Hepatocyte (in vitro differentiated cells): ENCODE results near the gene PER2. TPM values are rescaled to one million over a fixed set of nuclear protein-coding genes. Genes with fewer than 3 reads are reported as not detected.

Experiments used
- DNase-seq: peaks from one replicate; pipeline ENCODE4 v3.0.0-alpha.2; 2016; ENCODE audit warnings: low spot score
- H2AFZ ChIP-seq: fragments of 200-600 bp; sonication (generic); 2 replicates; pipeline ENCODE4 v1.6.0; 2016; ENCODE audit warnings: antibody characterized with exemption, mild to moderate bottlenecking
- H3K27ac ChIP-seq: fragments of 200-600 bp; sonication (generic); 2 replicates; pipeline ENCODE4 v1.5.1; 2016; ENCODE audit warnings: mild to moderate bottlenecking
- H3K27me3 ChIP-seq: fragments of 200-600 bp; sonication (generic); 2 replicates; pipeline ENCODE4 v1.6.1; 2016
- H3K36me3 ChIP-seq: fragments of 200-600 bp; sonication (generic); replicated peaks from 2 replicates; pipeline ENCODE4 v1.5.1; 2016; ENCODE audit warnings: low read depth; ENCODE audit not compliant: insufficient read depth
- H3K4me1 ChIP-seq: fragments of 200-600 bp; sonication (generic); 2 replicates; pipeline ENCODE4 v1.5.1; 2016; ENCODE audit warnings: mild to moderate bottlenecking, moderate library complexity; ENCODE audit not compliant: insufficient read depth
- H3K4me2 ChIP-seq: fragments of 200-600 bp; sonication (generic); 2 replicates; pipeline ENCODE4 v1.6.0; 2016
- H3K4me3 ChIP-seq: fragments of 200-600 bp; sonication (generic); 2 replicates; pipeline ENCODE4 v1.5.1; 2016; ENCODE audit warnings: mild to moderate bottlenecking
- H3K79me2 ChIP-seq: fragments of 200-600 bp; sonication (generic); 2 replicates; pipeline ENCODE4 v1.6.0; 2017; ENCODE audit warnings: mild to moderate bottlenecking
- H3K9me2 ChIP-seq: fragments of 200-600 bp; sonication (generic); replicated peaks from 2 replicates; pipeline ENCODE4 v1.6.0; 2017; ENCODE audit warnings: mild to moderate bottlenecking; ENCODE audit not compliant: insufficient read depth
- H3K9me3 ChIP-seq: fragments of 200-600 bp; sonication (generic); 2 replicates; pipeline ENCODE4 v1.5.1; 2016; ENCODE audit warnings: low read depth, mild to moderate bottlenecking
- H4K20me1 ChIP-seq: fragments of 200-600 bp; sonication (generic); 2 replicates; pipeline ENCODE4 v1.6.0; 2016; ENCODE audit warnings: mild to moderate bottlenecking; ENCODE audit not compliant: insufficient read depth, poor library complexity, severe bottlenecking
- CTCF ChIP-seq: fragments of 200-600 bp; sonication (generic); IDR thresholded peaks from 2 replicates; pipeline ENCODE4 v1.5.1; 2016; ENCODE audit warnings: antibody characterized with exemption, mild to moderate bottlenecking; ENCODE audit not compliant: poor library complexity
- EZH2 ChIP-seq: fragments of 200-600 bp; sonication (generic); IDR thresholded peaks from 2 replicates; pipeline ENCODE4 v1.6.1; 2016; ENCODE audit warnings: antibody characterized with exemption, mild to moderate bottlenecking, borderline replicate concordance
- EZH2phosphoT487 ChIP-seq: fragments of 200-600 bp; sonication (generic); IDR thresholded peaks from one replicate; pipeline ENCODE4 v1.6.1; 2018; ENCODE audit warnings: antibody characterized with exemption, mild to moderate bottlenecking, low read depth, moderate library complexity; ENCODE audit not compliant: unreplicated experiment, severe bottlenecking
- WGBS: methylation state at CpG from one replicate; pipeline ENCODE4 v1.1.6; 2016; ENCODE audit warnings: low lambda C conversion rate; ENCODE audit errors: missing lambda C conversion rate; 5-methylcytosine and 5-hydroxymethylcytosine counted together
- polyA plus RNA-seq: library from polyadenylated mRNA; unstranded; fragments of >200 nt; fragmentation: Nextera tagmentation; extraction: Ambion mirVana; gene quantifications from 2 replicates; pipeline ENCODE4 v1.2.1, GENCODE V29; 2016
- total RNA-seq: library from RNA; depleted of rRNA; stranded (reverse); fragments of >200 nt; gene quantifications from 2 replicates; pipeline ENCODE4 v1.2.3, GENCODE V29; 2014

PER2 gene
- total and polyA plus RNA-seq, 2 experiments from 2014 or later = 6.0 to 8.9 TPM

- no peak overlapping the region for H2AFZ ChIP-seq
- no peaks in the 10 kb centered on the region for H3K9me3 ChIP-seq
- no peaks in the 10 kb centered on the region for H4K20me1 ChIP-seq
- no peak for TF ChIP-seq EZH2phosphoT487
- no peak for TF ChIP-seq CTCF
- no peak for TF ChIP-seq EZH2
- no peaks in the 10 kb centered on the region for H3K79me2 ChIP-seq
- DNase-seq = no peak
- H3K27me3 ChIP-seq = no peaks in the 10 kb centered on the region
- no peaks in the 10 kb centered on the region for H3K36me3 ChIP-seq
- peaks cover 12% of the 10 kb centered on the region for H3K4me1 ChIP-seq
- 77% methylated on average over 18 of the region's 18 CpGs for WGBS
- H3K4me3 ChIP-seq = no peak overlapping the region
- H3K27ac ChIP-seq = no peak overlapping the region
- no peaks in the 10 kb centered on the region for H3K9me2 ChIP-seq
- H3K4me2 ChIP-seq = no peak overlapping the region
Measured at GRCh38 chr2:238260883-238261282, 27.5 kb downstream of the PER2 start.

GRCh38 chr2:238259061-238260020 is 29.1 kb downstream of the PER2 start:
- Histone ChIP-seq H3K4me1 (peaks cover 12% of the 10 kb centered on the region), H3K4me2 (no peak overlapping the region), H3K4me3 (no peak overlapping the region), H3K36me3 (no peaks in the 10 kb centered on the region), H2AFZ (no peak overlapping the region), H3K27ac (no peak overlapping the region), H3K27me3 (no peaks in the 10 kb centered on the region), H3K79me2 (no peaks in the 10 kb centered on the region), H3K9me3 (no peaks in the 10 kb centered on the region), H3K9me2 (no peaks in the 10 kb centered on the region), H4K20me1 (no peaks in the 10 kb centered on the region)
- no peak for DNase-seq
- 94% methylated on average over 21 of the region's 21 CpGs for WGBS
- TF ChIP-seq EZH2 (no peak), CTCF (peak; percentile 6)

- no peak for DNase-seq
- 88% methylated on average over 15 of the region's 15 CpGs for WGBS
- H3K79me2 ChIP-seq = no peaks in the 10 kb centered on the region
- no peaks in the 10 kb centered on the region for H3K9me3 ChIP-seq
- peaks cover 9% of the 10 kb centered on the region for H3K4me1 ChIP-seq
- H2AFZ ChIP-seq = no peak overlapping the region
- no peaks in the 10 kb centered on the region for H4K20me1 ChIP-seq
- H3K27ac ChIP-seq = no peak overlapping the region
- no peak for TF ChIP-seq CTCF
- TF ChIP-seq EZH2 = no peak
- no peak for TF ChIP-seq EZH2phosphoT487
- no peaks in the 10 kb centered on the region for H3K27me3 ChIP-seq
- H3K9me2 ChIP-seq = no peaks in the 10 kb centered on the region
- no peak overlapping the region for H3K4me3 ChIP-seq
- no peaks in the 10 kb centered on the region for H3K36me3 ChIP-seq
- no peak overlapping the region for H3K4me2 ChIP-seq
Measured at GRCh38 chr2:238257786-238258700, 30.4 kb downstream of the PER2 start.
